Smooth muscle cell (in vitro differentiated cells): ENCODE data around the gene CA14. TPM values are rescaled to one million over a fixed set of nuclear protein-coding genes. Genes with fewer than 3 reads are reported as not detected.

Experiments
- DNase-seq: peaks from one replicate; lab custom pipeline; 2025; ENCODE audit not compliant: unreplicated experiment; lab: John Stamatoyannopoulos, UW
- H2AFZ ChIP-seq: fragments of 200-600 bp; sonication (generic); 2 replicates; pipeline ENCODE4 v1.6.0; 2016; ENCODE audit warnings: antibody characterized with exemption, low read depth, mild to moderate bottlenecking
- H3F3A ChIP-seq: fragments of 200-600 bp; sonication (generic); 2 replicates; pipeline ENCODE4 v1.6.0; 2017; ENCODE audit warnings: antibody characterized with exemption, low read depth
- H3K27ac ChIP-seq: fragments of 200-600 bp; sonication (generic); 2 replicates; pipeline ENCODE4 v1.5.1; 2016; ENCODE audit warnings: low read depth, mild to moderate bottlenecking
- H3K27me3 ChIP-seq: fragments of 200-600 bp; sonication (generic); 2 replicates; pipeline ENCODE4 v1.6.1; 2016; ENCODE audit warnings: low read depth, mild to moderate bottlenecking
- H3K36me3 ChIP-seq: fragments of 200-600 bp; sonication (generic); 2 replicates; pipeline ENCODE4 v1.5.1; 2016; ENCODE audit warnings: low read depth
- H3K4me1 ChIP-seq: fragments of 200-600 bp; sonication (generic); 2 replicates; pipeline ENCODE4 v1.5.1; 2016; ENCODE audit warnings: low read depth
- H3K4me2 ChIP-seq: fragments of 200-600 bp; sonication (generic); 2 replicates; pipeline ENCODE4 v1.6.0; 2016; ENCODE audit warnings: mild to moderate bottlenecking
- H3K4me3 ChIP-seq: fragments of 200-600 bp; sonication (generic); 2 replicates; pipeline ENCODE4 v1.5.1; 2016; ENCODE audit warnings: mild to moderate bottlenecking
- H3K79me2 ChIP-seq: fragments of 200-600 bp; sonication (generic); 2 replicates; pipeline ENCODE4 v1.6.0; 2016; ENCODE audit warnings: low read depth, mild to moderate bottlenecking
- H3K9ac ChIP-seq: fragments of 200-600 bp; sonication (generic); 2 replicates; pipeline ENCODE4 v1.6.0; 2016; ENCODE audit warnings: low read depth
- H3K9me3 ChIP-seq: fragments of 200-600 bp; sonication (generic); replicated peaks from 2 replicates; pipeline ENCODE4 v1.5.1; 2016; ENCODE audit warnings: low read depth
- H4K20me1 ChIP-seq: fragments of 200-600 bp; sonication (generic); 2 replicates; pipeline ENCODE4 v1.6.0; 2016; ENCODE audit warnings: low read depth
- WGBS: methylation state at CpG from one replicate; pipeline ENCODE4 v1.1.7; 2016; ENCODE audit warnings: low lambda C conversion rate; 5-methylcytosine and 5-hydroxymethylcytosine counted together
- polyA plus RNA-seq: library from polyadenylated mRNA; unstranded; fragments of >200 nt; fragmentation: Nextera tagmentation; extraction: Ambion mirVana; gene quantifications from 2 replicates; pipeline ENCODE4 v1.2.1, GENCODE V29; 2016
- small RNA-seq: library from RNA; depleted of rRNA; stranded (forward); fragments of <200 nt; gene quantifications from one replicate; pipeline ENCODE3, GENCODE V24; 2014
- total RNA-seq: library from RNA; depleted of rRNA; stranded (reverse); fragments of >200 nt; gene quantifications from 2 replicates; pipeline ENCODE4 v1.2.3, GENCODE V29; 2014
- TF ChIP-seq, protein P1 (sequence below): fragments of 200-600 bp; sonication (generic); IDR thresholded peaks from 2 replicates; pipeline ENCODE4 v1.5.1; 2017; ENCODE audit warnings: borderline replicate concordance, mild to moderate bottlenecking, antibody characterized with exemption; ENCODE audit not compliant: insufficient read depth, poor library complexity, severe bottlenecking

Gene CA14
- total and polyA plus RNA-seq, 2 experiments from 2014 or later: 0.59 TPM; not detected in 1

DNA sequence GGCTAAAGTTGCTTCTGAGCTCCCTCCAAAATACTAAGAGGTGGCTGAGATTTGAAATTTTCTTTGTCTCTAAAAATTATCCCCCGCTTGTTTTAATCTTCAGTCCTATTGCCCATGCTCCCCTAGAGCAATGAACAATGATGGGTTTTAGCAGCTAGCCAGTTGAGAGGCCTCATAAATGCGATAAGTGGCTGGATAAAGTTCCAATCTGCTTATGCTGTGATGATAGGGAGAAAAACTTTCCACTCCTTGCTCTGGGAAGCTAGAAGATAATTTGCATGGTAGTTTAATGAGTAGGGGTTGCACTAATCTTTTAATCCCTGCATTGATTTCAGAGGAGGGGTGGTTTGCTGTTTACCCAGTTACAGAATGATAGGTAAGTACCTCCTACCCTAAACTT, 54.2 kb downstream of the CA14 start:
- Histone ChIP-seq H4K20me1 (no peaks in the 10 kb centered on the region), H3K4me3 (no peak overlapping the region), H3K9ac (no peak overlapping the region), H3K4me2 (no peak overlapping the region), H3K4me1 (no peaks in the 10 kb centered on the region), H3K79me2 (no peaks in the 10 kb centered on the region), H3K27me3 (no peaks in the 10 kb centered on the region), H3K9me3 (no peaks in the 10 kb centered on the region), H3F3A (peaks cover 12% of the 10 kb centered on the region), H3K36me3 (no peaks in the 10 kb centered on the region), H2AFZ (no peak overlapping the region), H3K27ac (no peak overlapping the region)
- TF ChIP-seq, protein P1, sequence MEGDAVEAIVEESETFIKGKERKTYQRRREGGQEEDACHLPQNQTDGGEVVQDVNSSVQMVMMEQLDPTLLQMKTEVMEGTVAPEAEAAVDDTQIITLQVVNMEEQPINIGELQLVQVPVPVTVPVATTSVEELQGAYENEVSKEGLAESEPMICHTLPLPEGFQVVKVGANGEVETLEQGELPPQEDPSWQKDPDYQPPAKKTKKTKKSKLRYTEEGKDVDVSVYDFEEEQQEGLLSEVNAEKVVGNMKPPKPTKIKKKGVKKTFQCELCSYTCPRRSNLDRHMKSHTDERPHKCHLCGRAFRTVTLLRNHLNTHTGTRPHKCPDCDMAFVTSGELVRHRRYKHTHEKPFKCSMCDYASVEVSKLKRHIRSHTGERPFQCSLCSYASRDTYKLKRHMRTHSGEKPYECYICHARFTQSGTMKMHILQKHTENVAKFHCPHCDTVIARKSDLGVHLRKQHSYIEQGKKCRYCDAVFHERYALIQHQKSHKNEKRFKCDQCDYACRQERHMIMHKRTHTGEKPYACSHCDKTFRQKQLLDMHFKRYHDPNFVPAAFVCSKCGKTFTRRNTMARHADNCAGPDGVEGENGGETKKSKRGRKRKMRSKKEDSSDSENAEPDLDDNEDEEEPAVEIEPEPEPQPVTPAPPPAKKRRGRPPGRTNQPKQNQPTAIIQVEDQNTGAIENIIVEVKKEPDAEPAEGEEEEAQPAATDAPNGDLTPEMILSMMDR: no peak
- DNase-seq: no peak
- WGBS: 80% methylated on average over 2 of the region's 2 CpGs

Small RNA genes within 50 kb of the gene (small RNA-seq; reads per million reads assigned to genes)
- gene RN7SL480P: not detected
- 0.26 reads per million, percentile 2 among the genes with 10 or more reads in this experiment for gene RNU2-17P

Other genes starting within 250 kb of the CA14 start
- gene OTUD7B, start 247.0 kb upstream of the CA14 start, total RNA-seq: 10.8 and 16.1 TPM in 2 replicates
- 1.9 and 2.7 TPM in 2 replicates for gene OTUD7B, start 247.0 kb upstream of the CA14 start, polyA plus RNA-seq
- 44.7 and 49.6 TPM in 2 replicates for gene VPS45, start 190.0 kb upstream of the CA14 start, total RNA-seq
- gene VPS45, start 190.0 kb upstream of the CA14 start, polyA plus RNA-seq: 28.6 and 30.2 TPM in 2 replicates
- gene PLEKHO1, start 107.9 kb upstream of the CA14 start, total RNA-seq: 44.1 and 48.5 TPM in 2 replicates
- 75.5 and 81.0 TPM in 2 replicates for gene PLEKHO1, start 107.9 kb upstream of the CA14 start, polyA plus RNA-seq
- gene ANP32E, start 21.7 kb upstream of the CA14 start, total RNA-seq: 36.5 and 42.4 TPM in 2 replicates
- 25.0 and 34.1 TPM in 2 replicates for gene ANP32E, start 21.7 kb upstream of the CA14 start, polyA plus RNA-seq
- gene APH1A, start 11.2 kb downstream of the CA14 start, total RNA-seq: 74.8 and 86.8 TPM in 2 replicates
- gene APH1A, start 11.2 kb downstream of the CA14 start, polyA plus RNA-seq: 43.4 and 44.5 TPM in 2 replicates
- 5.1 and 6.4 TPM in 2 replicates for gene C1orf54, start 15.0 kb downstream of the CA14 start, total RNA-seq
- 5.4 and 7.9 TPM in 2 replicates for gene C1orf54, start 15.0 kb downstream of the CA14 start, polyA plus RNA-seq
- gene CIART, start 24.8 kb downstream of the CA14 start, total RNA-seq: 8.4 and 13.1 TPM in 2 replicates
- 7.2 and 15.2 TPM in 2 replicates for gene CIART, start 24.8 kb downstream of the CA14 start, polyA plus RNA-seq
- gene MRPS21, start 36.1 kb downstream of the CA14 start, total RNA-seq: 53.8 and 54.4 TPM in 2 replicates
- 83.4 and 85.9 TPM in 2 replicates for gene MRPS21, start 36.1 kb downstream of the CA14 start, polyA plus RNA-seq
- gene PRPF3, start 63.8 kb downstream of the CA14 start, total RNA-seq: 34.6 and 41.8 TPM in 2 replicates
- gene PRPF3, start 63.8 kb downstream of the CA14 start, polyA plus RNA-seq: 26.6 and 33.9 TPM in 2 replicates
- gene RPRD2, start 106.4 kb downstream of the CA14 start, total RNA-seq: 15.4 and 17.1 TPM in 2 replicates
- gene RPRD2, start 106.4 kb downstream of the CA14 start, polyA plus RNA-seq: 14.2 and 15.8 TPM in 2 replicates
- 8.6 and 10.2 TPM in 2 replicates for gene TARS2, start 229.6 kb downstream of the CA14 start, total RNA-seq
- gene TARS2, start 229.6 kb downstream of the CA14 start, polyA plus RNA-seq: 20.9 and 23.1 TPM in 2 replicates